ENCODE results near the gene TEAD2.

GRCh38 chr19:49333811-49334288 lies 28.4 kb downstream of the TEAD2 start:
- TF ChIP-seq, protein P1, sequence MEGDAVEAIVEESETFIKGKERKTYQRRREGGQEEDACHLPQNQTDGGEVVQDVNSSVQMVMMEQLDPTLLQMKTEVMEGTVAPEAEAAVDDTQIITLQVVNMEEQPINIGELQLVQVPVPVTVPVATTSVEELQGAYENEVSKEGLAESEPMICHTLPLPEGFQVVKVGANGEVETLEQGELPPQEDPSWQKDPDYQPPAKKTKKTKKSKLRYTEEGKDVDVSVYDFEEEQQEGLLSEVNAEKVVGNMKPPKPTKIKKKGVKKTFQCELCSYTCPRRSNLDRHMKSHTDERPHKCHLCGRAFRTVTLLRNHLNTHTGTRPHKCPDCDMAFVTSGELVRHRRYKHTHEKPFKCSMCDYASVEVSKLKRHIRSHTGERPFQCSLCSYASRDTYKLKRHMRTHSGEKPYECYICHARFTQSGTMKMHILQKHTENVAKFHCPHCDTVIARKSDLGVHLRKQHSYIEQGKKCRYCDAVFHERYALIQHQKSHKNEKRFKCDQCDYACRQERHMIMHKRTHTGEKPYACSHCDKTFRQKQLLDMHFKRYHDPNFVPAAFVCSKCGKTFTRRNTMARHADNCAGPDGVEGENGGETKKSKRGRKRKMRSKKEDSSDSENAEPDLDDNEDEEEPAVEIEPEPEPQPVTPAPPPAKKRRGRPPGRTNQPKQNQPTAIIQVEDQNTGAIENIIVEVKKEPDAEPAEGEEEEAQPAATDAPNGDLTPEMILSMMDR (conservative IDR thresholded peaks at IDR 0.05; ENCODE audit: low read length): no peak
- no peak for TF ChIP-seq EZH2phosphoT487 (IDR thresholded peaks at IDR 0.05; ENCODE audit: borderline replicate concordance)
